Measurements from ENCODE around the gene PDE4D. TPM values are rescaled to one million over a fixed set of nuclear protein-coding genes. Genes with fewer than 3 reads are reported as not detected.

PDE4D gene
- total and polyA plus RNA-seq, 2 donors (not counting 1 experiment from before 2014, with no cell fraction given) = 14.9 to 171 TPM

GRCh38 chr5:59276325-59276675, 617.2 kb downstream of the PDE4D start:
- no peaks in the 10 kb centered on the region for H3K79me2 ChIP-seq (ENCODE audit: control insufficient read depth, insufficient read depth, low read length)
- H3K4me3 Mint-ChIP-seq = no peak overlapping the region
- H3K9me3 ChIP-seq (ENCODE audit: control extremely low read depth in 1 of 3, control insufficient read depth in 2 of 3, insufficient read depth in 1 of 3, low read length in 2 of 3) = no peaks in the 10 kb centered on the region
- peak overlapping the region; percentile 29 for H2AFZ ChIP-seq (ENCODE audit: insufficient read depth, low read depth, low read length, poor library complexity, severe bottlenecking)
- no peak overlapping the region for H3K27ac ChIP-seq (ENCODE audit: low read length in 2 of 2)
- H3K4me2 ChIP-seq (replicated peaks; ENCODE audit: low read depth, low read length, poor library complexity, severe bottlenecking) = peak overlapping the region; percentile 69
- ChIA-PET POLR2A (no interaction called here), CTCF (no interaction called here)
- H3K9me3 Mint-ChIP-seq (ENCODE audit: insufficient read depth) = no peaks in the 10 kb centered on the region
- intact Hi-C loops (cut with micrococcal nuclease) = no loop called here
- H3K27me3 Mint-ChIP-seq = peaks cover 4% of the 10 kb centered on the region
- peak overlapping the region; percentile 51 for H3K9ac ChIP-seq (ENCODE audit: low read length)
- no peaks in the 10 kb centered on the region for H3K36me3 ChIP-seq (replicated peaks in 1 of 2; ENCODE audit: control extremely low read depth in 1 of 2, control insufficient read depth in 1 of 2, extremely low read depth in 1 of 2, insufficient read depth in 2 of 2, low read length in 1 of 2)
- H3K4me1 Mint-ChIP-seq = peaks cover 17% of the 10 kb centered on the region
- H3K27ac Mint-ChIP-seq = no peak overlapping the region
- no peaks in the 10 kb centered on the region for H4K20me1 ChIP-seq (ENCODE audit: control insufficient read depth, insufficient read depth, low read length, poor library complexity, severe bottlenecking)
- DNase-seq (no peak), ATAC-seq (ENCODE audit: low read depth) (no peak)
- TF ChIP-seq EZH2 (IDR thresholded peaks at IDR 0.05; ENCODE audit: borderline replicate concordance, insufficient read depth, low read depth, low read length, poor library complexity, severe bottlenecking) (no peak), CTCF (IDR thresholded peaks at IDR 0.05) (no peak)
- peak overlapping the region in 1 of 5 experiments; percentile 28 for H3K4me3 ChIP-seq (ENCODE audit: control extremely low read depth in 1 of 5, extremely low read depth in 1 of 5, insufficient read depth in 1 of 5, low read depth in 2 of 5, low read length in 4 of 5)
- H3K4me1 ChIP-seq (ENCODE audit: control insufficient read depth in 2 of 2, insufficient read depth in 2 of 2, low read length in 2 of 2) = peaks cover 12 to 13% of the 10 kb centered on the region in 2 donors
- H3K27me3 ChIP-seq (replicated peaks in 1 of 4; ENCODE audit: control extremely low read depth in 1 of 4, control insufficient read depth in 3 of 4, insufficient read depth in 4 of 4, low read length in 3 of 4) = peaks cover 0 to 7% (median 3%) of the 10 kb centered on the region in 4 experiments
- 0% methylated on average over 1 of the region's 2 CpGs for WGBS (ENCODE audit: insufficient coverage)

- Mint-ChIP-seq H3K27ac (no peak overlapping the region), H3K9me3 (ENCODE audit: insufficient read depth) (no peaks in the 10 kb centered on the region), H3K4me3 (peak overlapping the region; percentile 46), H3K27me3 (peaks cover 4% of the 10 kb centered on the region), H3K4me1 (peaks cover 17% of the 10 kb centered on the region)
- CTCF ChIA-PET = no interaction called here
- peaks cover 0 to 7% (median 3%) of the 10 kb centered on the region in 4 experiments for H3K27me3 ChIP-seq (replicated peaks in 1 of 4; ENCODE audit: control extremely low read depth in 1 of 4, control insufficient read depth in 3 of 4, insufficient read depth in 4 of 4, low read length in 3 of 4)
- DNase-seq (peak; percentile 7), ATAC-seq (ENCODE audit: low read depth) (peak; percentile 33)
- H3K9me3 ChIP-seq (ENCODE audit: control extremely low read depth in 1 of 3, control insufficient read depth in 2 of 3, insufficient read depth in 1 of 3, low read length in 2 of 3) = no peaks in the 10 kb centered on the region
- WGBS (ENCODE audit: insufficient coverage) = 0% methylated on average over 2 of the region's 16 CpGs
- intact Hi-C loops (cut with micrococcal nuclease) = no loop called here
- POLR2A ChIA-PET = no interaction called here
- H3K4me3 ChIP-seq (ENCODE audit: control extremely low read depth in 1 of 5, extremely low read depth in 1 of 5, insufficient read depth in 1 of 5, low read depth in 2 of 5, low read length in 4 of 5) = peak overlapping the region in 4 of 5 experiments; percentile 23 to 30 (median 27)
- peak overlapping the region; percentile 51 for H3K9ac ChIP-seq (ENCODE audit: low read length)
- peak overlapping the region; percentile 29 for H2AFZ ChIP-seq (ENCODE audit: insufficient read depth, low read depth, low read length, poor library complexity, severe bottlenecking)
- peak overlapping the region; percentile 69 for H3K4me2 ChIP-seq (replicated peaks; ENCODE audit: low read depth, low read length, poor library complexity, severe bottlenecking)
- H3K4me1 ChIP-seq (ENCODE audit: control insufficient read depth in 2 of 2, insufficient read depth in 2 of 2, low read length in 2 of 2) = peaks cover 12 to 13% of the 10 kb centered on the region in 2 donors
- H3K36me3 ChIP-seq (replicated peaks in 1 of 2; ENCODE audit: control extremely low read depth in 1 of 2, control insufficient read depth in 1 of 2, extremely low read depth in 1 of 2, insufficient read depth in 2 of 2, low read length in 1 of 2) = no peaks in the 10 kb centered on the region
- no peaks in the 10 kb centered on the region for H3K79me2 ChIP-seq (ENCODE audit: control insufficient read depth, insufficient read depth, low read length)
- H4K20me1 ChIP-seq (ENCODE audit: control insufficient read depth, insufficient read depth, low read length, poor library complexity, severe bottlenecking) = no peaks in the 10 kb centered on the region
- no peak for TF ChIP-seq CTCF (IDR thresholded peaks at IDR 0.05)
- no peak for TF ChIP-seq EZH2 (IDR thresholded peaks at IDR 0.05; ENCODE audit: borderline replicate concordance, insufficient read depth, low read depth, low read length, poor library complexity, severe bottlenecking)
- peak overlapping the region in 1 of 2 donors; percentile 49 for H3K27ac ChIP-seq (ENCODE audit: low read length in 2 of 2)
Observed at GRCh38 chr5:59275510-59276324, 617.8 kb downstream of the PDE4D start.
